CD4-positive, alpha-beta T cell treated with Interleukin-17A for 1 hour (primary cell): ENCODE data around the gene OR11G2.
"Not testable (repeated sequence)": the region's sequence is repeated elsewhere in the genome, so short reads cannot be mapped to it uniquely, and the experiment has no call there.

Source experiments
- DNase-seq: peaks from one replicate; pipeline ENCODE4 v3.0.0-alpha.2; 2020

OR11G2 gene

GRCh38 chr14:20190596-20190995, at the start of gene OR11G2:
OR11G2 (plus strand) TSS chr14:20190896; CDS start chr14:20197438, 6,542 bp downstream.
- DNase-seq: no peak

GRCh38 chr14:20143911-20144310, 46.8 kb upstream of the OR11G2 start:
- DNase-seq: no peak

GRCh38 chr14:20144820-20145219, 45.9 kb upstream of the OR11G2 start:
- DNase-seq: no peak

DNA sequence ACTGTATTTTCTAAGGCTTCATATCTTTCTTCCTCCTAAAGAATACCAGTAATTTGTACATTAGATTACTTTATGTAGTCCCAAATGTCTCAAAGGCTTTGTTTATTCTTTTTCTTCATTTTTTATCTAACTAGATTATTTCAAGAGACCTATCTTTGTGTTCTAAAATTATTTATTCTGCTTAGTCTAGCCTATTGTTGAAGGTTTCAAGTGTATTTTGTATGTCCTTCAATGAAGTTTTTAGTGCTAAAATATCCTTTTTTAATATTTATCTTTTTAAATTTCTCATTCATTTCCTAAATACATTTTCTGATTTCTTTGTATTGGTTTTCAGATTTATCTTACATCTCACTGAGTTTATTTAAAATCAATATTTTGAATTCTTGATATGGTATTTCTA, 26.2 kb upstream of the OR11G2 start:
- no peak for DNase-seq

- no peak for DNase-seq
Observed at GRCh38 chr14:20167091-20167490, 23.6 kb upstream of the OR11G2 start.

- not testable (repeated sequence) for DNase-seq
Observed at GRCh38 chr14:20169852-20170251, 20.8 kb upstream of the OR11G2 start.

- DNase-seq: not testable (repeated sequence)
Observed at GRCh38 chr14:20174205-20174604, 16.5 kb upstream of the OR11G2 start.

DNA sequence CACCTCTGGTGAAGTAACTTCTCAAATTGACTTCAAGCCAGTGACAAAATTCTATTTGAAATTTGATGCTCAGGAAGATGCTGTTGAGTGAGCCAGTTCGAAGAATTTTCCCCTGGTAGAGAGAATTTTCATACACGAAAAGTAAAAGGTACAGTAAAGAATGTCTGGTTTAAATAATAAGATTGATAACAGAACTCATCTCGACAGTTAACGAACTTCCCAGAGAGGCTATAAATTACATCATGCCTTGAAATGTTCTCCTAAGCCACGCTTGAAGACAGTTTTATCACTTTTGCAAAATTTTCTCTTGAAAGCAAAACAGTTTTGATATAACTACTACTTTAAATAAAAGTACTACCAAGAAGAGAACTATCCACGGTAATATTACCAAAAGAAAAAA, 14.4 kb upstream of the OR11G2 start:
- no peak for DNase-seq

DNA sequence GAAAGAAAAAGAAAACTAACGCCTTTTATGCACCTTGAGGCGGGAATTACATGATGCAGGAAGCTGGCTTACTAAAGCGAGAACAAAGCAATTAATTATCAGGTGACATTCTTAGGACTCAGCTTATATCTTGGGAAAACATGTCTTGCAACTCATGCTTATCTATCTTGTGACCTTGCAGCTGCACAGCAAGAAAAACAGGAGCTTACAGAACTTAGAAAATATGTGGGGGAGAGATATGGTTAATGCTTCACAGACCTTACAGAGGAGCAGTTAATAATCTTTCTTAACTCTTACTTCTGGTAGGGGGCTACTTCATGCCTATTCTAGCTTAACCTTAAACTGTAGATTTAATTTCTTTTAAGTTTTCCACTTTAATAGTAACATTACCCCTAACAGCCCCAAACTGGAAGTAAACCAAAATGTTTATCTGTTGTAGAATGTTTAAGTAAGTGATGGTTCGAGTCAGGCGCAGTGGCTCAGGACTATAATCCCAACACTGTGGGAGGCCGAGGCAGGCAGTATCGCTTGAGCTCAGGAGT, 13.2 kb upstream of the OR11G2 start:
- no peak for DNase-seq

DNA sequence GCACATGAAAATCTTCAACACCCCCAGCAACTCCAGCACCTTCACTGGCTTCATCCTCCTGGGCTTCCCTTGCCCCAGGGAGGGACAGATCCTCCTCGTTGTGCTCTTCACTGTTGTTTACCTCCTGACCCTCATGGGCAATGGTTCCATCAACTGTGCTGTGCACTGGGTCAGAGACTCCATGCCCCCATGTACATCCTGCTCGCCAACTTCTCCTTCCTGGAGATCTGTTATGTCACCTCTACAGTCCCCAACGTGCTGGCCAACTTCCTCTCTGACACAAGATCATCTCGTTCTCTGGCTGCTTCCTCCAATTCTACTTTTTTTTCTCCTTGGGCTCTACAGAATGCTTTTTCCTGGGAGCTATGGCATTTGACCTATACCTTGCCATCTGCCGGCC, 11.5 kb upstream of the OR11G2 start:
- DNase-seq: no peak

GRCh38 chr14:20179880-20180279, 10.8 kb upstream of the OR11G2 start:
- no peak for DNase-seq

- no peak for DNase-seq
Observed at GRCh38 chr14:20180486-20180885, 10.2 kb upstream of the OR11G2 start.

DNA sequence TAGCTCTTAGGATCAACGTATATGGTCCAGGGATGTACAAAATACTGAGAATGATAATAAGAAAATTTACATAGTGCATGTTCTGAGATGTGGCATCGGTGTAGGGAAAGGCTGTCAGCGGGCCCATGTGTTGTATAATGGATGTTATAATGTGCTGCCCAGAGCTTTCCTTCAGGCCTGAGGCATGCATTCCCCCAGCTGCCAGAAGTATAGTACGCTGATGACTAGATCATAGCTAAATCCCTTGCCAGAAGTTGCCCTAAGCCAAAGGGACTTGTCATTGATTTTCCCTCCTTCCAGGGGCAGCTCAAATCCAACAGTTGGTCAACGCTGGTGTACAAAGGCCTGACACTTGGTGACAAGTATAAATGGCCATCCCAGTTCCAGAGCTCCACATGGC, 6.5 kb upstream of the OR11G2 start:
- no peak for DNase-seq

DNA sequence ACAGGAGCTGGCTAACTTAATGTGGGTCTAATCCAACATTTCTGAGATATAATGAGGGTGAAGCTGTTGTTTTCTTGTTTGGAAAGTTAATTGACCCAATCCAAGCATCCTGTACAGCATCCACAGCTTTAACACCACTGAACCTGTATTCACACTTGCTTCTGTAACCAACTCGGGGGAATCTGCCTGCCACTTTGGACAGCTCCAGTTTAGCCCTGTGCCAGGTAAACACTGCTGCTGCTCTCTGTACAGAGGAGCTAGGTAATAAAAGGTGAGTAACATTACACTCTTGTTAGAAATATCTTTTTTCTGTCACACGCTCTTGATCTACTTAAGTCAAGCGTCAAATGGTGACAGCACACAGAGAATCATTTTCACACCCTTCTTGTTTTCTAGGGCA, 700 bp downstream of the OR11G2 start:
- no peak for DNase-seq

DNA sequence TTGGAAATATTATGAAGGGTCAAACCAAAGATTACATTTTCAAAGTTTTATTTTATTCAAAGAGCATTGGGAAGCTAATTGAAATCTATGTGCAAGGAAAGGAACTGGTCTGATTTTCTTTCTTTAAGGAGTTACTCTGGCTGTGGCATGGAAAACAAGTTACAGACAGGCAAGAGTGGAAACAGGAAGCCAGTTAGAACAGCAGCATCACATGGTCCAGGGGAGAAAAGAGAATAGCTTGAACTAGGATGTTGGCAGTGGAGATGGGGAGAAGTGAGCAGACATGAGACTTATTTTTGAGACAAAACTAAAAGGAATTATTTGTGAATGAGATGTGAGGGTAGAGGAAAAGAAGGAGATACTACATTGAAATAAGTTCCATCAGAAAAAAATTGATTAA, 3.4 kb downstream of the OR11G2 start:
- DNase-seq: no peak

GRCh38 chr14:20195170-20195569, 4.5 kb downstream of the OR11G2 start:
- DNase-seq: not testable (repeated sequence)

- DNase-seq: peak; percentile 6
Observed at GRCh38 chr14:20195911-20196310, 5.2 kb downstream of the OR11G2 start.

DNA sequence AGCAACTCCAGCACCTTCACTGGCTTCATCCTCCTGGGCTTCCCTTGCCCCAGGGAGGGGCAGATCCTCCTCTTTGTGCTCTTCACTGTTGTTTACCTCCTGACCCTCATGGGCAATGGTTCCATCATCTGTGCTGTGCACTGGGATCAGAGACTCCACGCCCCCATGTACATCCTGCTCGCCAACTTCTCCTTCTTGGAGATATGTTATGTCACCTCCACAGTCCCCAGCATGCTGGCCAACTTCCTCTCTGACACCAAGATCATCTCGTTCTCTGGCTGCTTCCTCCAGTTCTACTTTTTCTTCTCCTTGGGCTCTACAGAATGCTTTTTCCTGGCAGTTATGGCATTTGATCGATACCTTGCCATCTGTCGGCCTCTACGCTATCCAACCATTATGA, 6.8 kb downstream of the OR11G2 start:
- no peak for DNase-seq

- DNase-seq: no peak
Observed at GRCh38 chr14:20198991-20199390, 8.3 kb downstream of the OR11G2 start.

DNA sequence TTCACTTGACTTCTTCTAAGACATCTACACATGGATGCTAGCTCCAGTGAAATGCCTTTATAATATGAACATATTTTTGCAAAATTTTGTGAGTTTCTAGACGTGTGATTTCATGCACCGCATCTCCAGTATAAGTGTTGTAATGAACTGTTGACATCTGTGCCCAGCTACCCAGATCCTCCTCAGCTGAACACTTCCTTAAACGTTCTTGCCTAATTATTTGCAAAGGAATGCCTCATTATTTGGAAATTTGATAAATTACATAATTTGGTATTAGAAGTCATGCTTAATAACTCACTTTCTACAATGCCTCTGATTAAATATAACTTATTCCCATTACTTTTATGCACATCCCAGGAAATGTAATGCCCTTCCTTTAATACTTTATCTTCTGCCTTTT, 14.0 kb downstream of the OR11G2 start:
- DNase-seq: no peak

- no peak for DNase-seq
Observed at GRCh38 chr14:20209595-20209994, 18.9 kb downstream of the OR11G2 start.

GRCh38 chr14:20212406-20212805, 21.7 kb downstream of the OR11G2 start:
- DNase-seq: not testable (repeated sequence)

GRCh38 chr14:20215196-20215595, 24.5 kb downstream of the OR11G2 start:
- DNase-seq: no peak

DNA sequence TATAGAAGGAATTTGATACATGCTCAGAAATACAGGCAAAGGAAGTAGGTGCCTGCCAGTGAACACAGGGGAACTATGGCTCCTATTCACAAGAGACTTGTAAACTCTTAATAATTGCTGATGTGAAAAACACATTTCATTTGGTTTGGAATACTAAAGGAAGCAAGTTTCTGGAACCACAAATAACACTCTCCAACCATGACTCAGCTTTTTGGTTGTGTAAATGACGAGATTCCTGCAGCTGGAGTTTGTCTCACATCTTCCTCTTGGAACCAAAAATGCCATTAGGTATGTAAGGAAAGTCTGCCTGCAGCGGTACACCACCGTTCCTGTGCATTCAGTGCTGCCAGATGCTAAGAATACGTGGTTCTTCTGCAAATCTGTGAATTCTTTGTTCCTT, 28.3 kb downstream of the OR11G2 start:
- no peak for DNase-seq

DNA sequence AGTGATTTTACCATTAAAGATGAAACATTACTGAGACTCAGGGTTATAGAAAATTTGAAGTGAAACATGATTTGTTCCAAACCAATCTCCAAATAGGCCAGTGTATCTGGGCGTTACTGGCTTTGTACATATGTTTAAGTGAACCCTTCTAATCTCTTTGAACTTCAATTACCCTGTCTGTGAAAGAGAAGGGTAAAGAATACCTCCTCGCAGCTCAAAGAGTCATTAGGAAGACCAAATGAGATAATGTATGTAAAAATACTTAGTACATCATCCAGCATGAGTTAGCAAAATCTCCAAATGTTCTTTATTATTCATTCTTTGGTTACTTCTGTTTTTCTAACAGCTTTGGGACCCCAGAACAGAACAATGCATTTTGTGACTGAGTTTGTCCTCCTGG, 32.7 kb downstream of the OR11G2 start, which contains the start of gene OR11H6:
Gene OR11H6, plus strand, starts transcription at position 301 of the 400 bp plus-strand sequence. Its CDS starts 0 bp downstream, at position 301.
- DNase-seq: no peak

DNA sequence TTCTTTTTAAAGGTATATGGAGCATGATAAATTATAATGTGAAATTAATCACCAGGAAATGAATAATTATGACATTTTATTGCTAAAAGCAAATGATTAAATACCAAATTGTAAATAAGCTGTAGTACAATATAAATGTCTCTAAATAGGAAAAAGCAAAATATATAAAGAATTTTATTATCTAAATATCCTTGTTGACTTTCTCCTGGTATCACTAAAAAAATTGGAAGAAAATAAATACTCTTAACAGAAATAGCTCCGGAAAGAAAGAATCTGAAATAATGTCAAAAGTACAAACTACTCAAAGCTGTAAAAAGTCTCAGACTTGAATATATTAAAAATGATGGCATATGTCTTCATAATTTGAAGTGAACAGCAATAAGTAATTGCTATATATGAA, 38.0 kb downstream of the OR11G2 start, which contains the start of gene OR11H7:
Gene OR11H7, plus strand, starts transcription at position 301 of the 400 bp plus-strand sequence.
- DNase-seq: no peak
